Activated T-cell treated with anti-CD3 and anti-CD28 coated beads, Interleukin-2, amount 50 U/mL, for 4 hours (primary cell): ENCODE measurements around the gene NPEPL1. TPM values are rescaled to one million over a fixed set of nuclear protein-coding genes. Genes with fewer than 3 reads are reported as not detected.

Experiments used
- ATAC-seq, 2 donors: fragments of 200-7000 bp; cut with Tn5 transposase; one replicate each; pipeline ENCODE4 v1.10.0; 2021
- DNase-seq: peaks from one replicate; pipeline ENCODE4 v3.0.0-alpha.2; 2020
- H3K27me3 Mint-ChIP-seq: one replicate; pipeline ENCODE4 v1.8.0; 2021; ENCODE audit warnings: low read depth, mixed read lengths
- H3K36me3 Mint-ChIP-seq: one replicate; pipeline ENCODE4 v1.8.0; 2022; ENCODE audit warnings: mixed read lengths; ENCODE audit not compliant: insufficient read depth
- H3K4me1 Mint-ChIP-seq: one replicate; pipeline ENCODE4 v1.8.0; 2021; ENCODE audit warnings: low read depth, mixed read lengths
- H3K4me3 Mint-ChIP-seq: one replicate; pipeline ENCODE4 v1.8.0; 2021; ENCODE audit warnings: mild to moderate bottlenecking, moderate library complexity, mixed read lengths
- H3K9me3 Mint-ChIP-seq: one replicate; pipeline ENCODE4 v1.8.0; 2021; ENCODE audit warnings: mixed read lengths
- total RNA-seq, 3 donors: library from RNA; stranded (reverse); gene quantifications; one replicate each; pipeline ENCODE4 v1.2.1, GENCODE V29; 2021

The NPEPL1 gene
- total RNA-seq, 3 donors from 2014 or later = 11.5 to 17.2 (median 16.4) TPM

DNA sequence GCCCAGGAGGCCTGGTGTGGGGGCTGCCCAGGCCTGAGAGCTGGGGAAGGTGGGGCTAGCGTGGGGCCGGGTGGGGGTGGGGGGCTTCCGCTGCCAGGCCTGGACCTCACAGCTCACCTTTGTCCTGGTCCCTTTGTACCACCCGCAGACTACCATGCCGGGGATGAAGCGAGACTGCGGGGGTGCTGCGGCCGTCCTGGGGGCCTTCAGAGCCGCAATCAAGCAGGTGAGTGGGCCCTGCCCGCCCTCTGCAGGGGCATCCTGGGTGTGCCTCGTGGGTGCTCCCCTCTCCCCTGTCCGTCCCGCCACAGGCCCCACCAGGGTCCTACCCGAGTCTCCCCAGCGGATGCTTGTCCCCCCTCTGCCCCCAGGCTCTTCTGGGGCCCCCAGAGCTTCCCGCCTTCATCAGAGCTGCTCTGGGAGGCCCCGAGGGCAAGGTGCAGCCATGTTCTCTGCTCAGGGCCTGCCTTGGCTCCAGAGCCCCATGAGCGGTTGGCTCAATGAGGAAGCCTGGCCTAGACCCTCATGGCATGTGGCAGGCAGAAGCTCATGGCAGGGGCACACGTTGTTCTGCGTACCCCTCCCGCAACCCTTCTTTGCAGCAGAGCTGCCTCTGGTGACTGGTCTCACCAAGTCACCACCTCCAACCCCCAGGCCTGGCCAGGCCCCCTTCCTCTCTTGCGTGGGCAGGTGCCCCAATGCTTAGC lies 14.5 kb downstream of the NPEPL1 start:
- H3K36me3 Mint-ChIP-seq = peaks cover 14% of the 10 kb centered on the region
- no peaks in the 10 kb centered on the region for H3K27me3 Mint-ChIP-seq
- no peaks in the 10 kb centered on the region for H3K4me1 Mint-ChIP-seq
- H3K4me3 Mint-ChIP-seq = no peak overlapping the region
- ATAC-seq = no peak
- DNase-seq = no peak
- H3K9me3 Mint-ChIP-seq = no peaks in the 10 kb centered on the region

DNA sequence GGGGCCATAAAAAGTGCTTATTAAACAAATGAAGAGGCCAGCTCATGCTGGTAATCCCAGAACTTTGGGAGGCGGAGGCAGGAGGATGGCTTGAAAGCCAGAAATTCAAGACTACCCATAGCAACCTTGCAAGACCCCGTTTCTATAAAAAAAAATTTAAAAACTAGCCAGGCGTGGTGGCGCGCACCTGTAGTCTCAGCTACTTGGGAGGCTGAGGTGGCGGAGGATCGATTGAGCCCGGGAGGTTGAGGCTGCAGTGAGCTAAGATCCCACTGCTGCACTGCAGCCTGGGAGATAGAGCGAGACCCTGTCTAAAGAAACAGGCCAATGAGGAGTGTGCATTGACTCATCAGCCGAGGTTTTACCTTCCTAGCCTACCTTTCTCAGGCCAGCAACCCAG lies 15.2 kb downstream of the NPEPL1 start:
- no peak for DNase-seq
- Mint-ChIP-seq H3K4me3 (no peak overlapping the region), H3K36me3 (peaks cover 8% of the 10 kb centered on the region), H3K4me1 (no peaks in the 10 kb centered on the region), H3K27me3 (no peaks in the 10 kb centered on the region), H3K9me3 (no peaks in the 10 kb centered on the region)
- ATAC-seq = no peak

DNA sequence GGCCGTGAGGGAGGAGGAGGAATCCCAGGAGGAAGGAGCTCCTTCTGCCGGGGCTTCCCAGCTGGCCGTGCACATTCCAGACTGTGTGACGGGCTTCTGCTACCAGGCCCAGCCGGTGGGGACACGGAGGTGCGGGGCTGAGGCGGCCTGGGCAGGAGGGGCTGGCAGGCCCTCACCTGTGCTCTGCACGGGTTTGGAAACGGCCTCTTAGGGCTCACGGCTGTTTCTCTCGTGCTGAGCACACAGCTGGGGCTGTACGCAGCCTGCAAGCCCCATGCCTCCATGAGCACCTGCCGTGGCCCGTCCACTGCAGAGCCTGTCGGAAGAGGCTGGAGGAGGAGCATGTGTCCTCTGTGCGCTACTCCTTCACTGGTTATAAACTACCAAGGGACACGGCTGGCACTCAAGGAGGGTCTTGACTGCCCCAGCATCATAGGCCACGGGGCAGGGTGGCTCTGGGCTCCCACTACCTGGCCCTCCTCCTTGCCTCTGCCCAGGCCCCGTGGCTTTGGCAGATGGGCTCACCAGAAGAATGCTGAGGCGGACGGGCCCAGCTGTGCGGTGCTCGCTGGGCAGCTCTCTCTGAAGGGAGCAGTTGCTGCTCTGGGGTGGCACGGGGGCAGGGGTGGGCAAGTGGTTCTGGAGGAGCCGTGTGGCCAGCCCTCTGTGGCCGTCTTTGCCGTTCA lies 15.8 kb downstream of the NPEPL1 start:
- H3K36me3 Mint-ChIP-seq = peaks cover 4% of the 10 kb centered on the region
- H3K4me3 Mint-ChIP-seq = no peak overlapping the region
- DNase-seq (no peak), ATAC-seq (no peak)
- H3K4me1 Mint-ChIP-seq = no peaks in the 10 kb centered on the region
- H3K9me3 Mint-ChIP-seq = no peaks in the 10 kb centered on the region
- H3K27me3 Mint-ChIP-seq = no peaks in the 10 kb centered on the region

DNA sequence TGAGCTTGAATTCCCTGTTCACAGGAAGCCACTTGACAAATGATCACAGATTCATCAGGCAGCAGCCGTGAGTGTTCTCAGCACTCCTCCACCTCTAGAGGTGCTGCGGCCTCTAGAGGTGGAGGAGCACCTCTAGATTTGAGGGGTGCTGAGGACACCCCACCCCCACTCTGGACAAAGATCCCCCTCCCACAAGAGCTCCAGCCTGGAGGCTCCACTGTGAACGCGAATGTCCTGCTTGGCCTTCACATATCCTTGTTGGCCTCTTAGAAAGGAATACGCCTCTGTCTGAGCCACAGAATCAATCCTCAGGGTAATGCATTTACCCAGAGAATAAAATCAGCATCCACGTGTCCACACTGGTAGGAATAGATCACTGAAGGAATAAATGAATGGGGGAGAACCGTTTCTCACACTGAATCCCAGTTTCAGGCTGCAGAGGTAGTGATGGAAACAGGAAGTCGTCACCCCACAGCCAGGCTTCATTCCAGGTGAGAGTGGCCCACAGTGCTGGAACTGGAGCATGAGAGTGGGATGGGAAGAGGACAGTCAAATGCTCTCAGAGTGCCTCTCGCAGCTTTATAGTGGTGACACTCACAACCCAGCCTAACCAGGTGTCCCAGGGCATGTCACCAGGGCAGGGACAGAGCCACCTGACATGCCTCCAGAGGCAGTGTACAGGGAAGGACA lies 16.6 kb downstream of the NPEPL1 start:
- no peaks in the 10 kb centered on the region for H3K9me3 Mint-ChIP-seq
- no peak for ATAC-seq
- no peaks in the 10 kb centered on the region for H3K27me3 Mint-ChIP-seq
- peaks cover 4% of the 10 kb centered on the region for H3K36me3 Mint-ChIP-seq
- no peak for DNase-seq
- no peaks in the 10 kb centered on the region for H3K4me1 Mint-ChIP-seq
- no peak overlapping the region for H3K4me3 Mint-ChIP-seq

DNA sequence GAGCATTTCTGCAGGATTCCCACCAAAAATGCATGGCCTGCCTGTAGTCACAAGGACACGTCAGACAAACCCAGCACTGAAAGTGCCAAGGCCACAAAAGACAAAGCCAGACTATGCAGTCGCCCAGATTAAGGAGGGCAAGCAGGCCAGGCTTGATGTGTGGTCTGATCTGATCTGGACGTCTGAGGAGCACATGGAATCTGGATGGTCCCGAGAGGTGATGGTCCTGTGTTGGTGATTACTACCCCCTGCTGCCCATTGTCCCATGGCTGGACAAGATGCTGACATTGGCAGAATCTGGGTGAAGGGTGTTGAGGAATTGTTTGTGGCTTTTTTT lies 17.1 kb downstream of the NPEPL1 start:
- Mint-ChIP-seq H3K36me3 (peaks cover 1% of the 10 kb centered on the region), H3K4me3 (no peak overlapping the region), H3K4me1 (no peaks in the 10 kb centered on the region), H3K9me3 (no peaks in the 10 kb centered on the region), H3K27me3 (no peaks in the 10 kb centered on the region)
- ATAC-seq (no peak), DNase-seq (no peak)

DNA sequence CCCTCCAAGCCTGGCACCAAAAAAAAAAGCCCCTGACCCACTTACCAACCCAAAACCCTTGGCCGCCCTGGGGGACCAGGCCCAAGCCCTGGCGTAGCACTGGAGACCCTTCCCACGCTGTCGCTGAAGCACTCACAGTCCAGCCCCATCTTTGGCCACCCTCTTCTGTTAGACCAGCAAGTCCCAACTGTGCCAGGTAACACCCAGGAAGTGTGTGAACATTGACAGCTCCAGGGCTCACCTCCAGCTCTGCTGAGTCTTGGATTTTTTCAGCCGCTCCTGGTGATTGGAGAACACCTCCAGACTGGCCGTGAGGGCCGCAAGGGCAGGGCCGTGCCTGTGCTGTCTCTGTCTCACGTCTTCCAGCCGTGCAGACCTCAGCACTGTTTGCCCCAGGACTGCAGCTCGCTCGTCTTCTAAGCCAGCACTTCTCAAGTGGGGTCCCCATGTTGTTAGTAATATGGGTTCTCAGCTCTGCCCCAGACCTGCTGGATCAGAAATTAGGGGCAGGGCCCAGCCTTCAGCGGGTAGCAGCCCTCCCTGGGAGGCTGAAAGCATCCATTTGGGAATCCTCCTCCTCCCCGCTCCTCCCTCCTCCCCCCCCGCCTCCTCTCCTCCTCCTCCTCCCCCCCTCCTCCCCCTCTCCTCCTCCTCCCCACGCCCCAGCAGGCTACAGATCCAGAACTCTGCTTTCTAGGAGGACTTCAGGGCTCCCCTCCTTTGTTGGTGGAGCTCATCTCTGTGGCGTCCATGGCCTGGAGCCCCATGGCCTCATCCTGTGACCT lies 18.1 kb downstream of the NPEPL1 start:
- Mint-ChIP-seq H3K27me3 (no peaks in the 10 kb centered on the region), H3K4me3 (no peak overlapping the region), H3K36me3 (no peaks in the 10 kb centered on the region), H3K9me3 (no peaks in the 10 kb centered on the region), H3K4me1 (no peaks in the 10 kb centered on the region)
- DNase-seq = no peak
- no peak for ATAC-seq

- Mint-ChIP-seq H3K9me3 (no peaks in the 10 kb centered on the region), H3K4me3 (no peak overlapping the region), H3K27me3 (no peaks in the 10 kb centered on the region), H3K36me3 (no peaks in the 10 kb centered on the region), H3K4me1 (no peaks in the 10 kb centered on the region)
- ATAC-seq (no peak), DNase-seq (no peak)
Measured at GRCh38 chr20:58711266-58712051, 18.9 kb downstream of the NPEPL1 start.

GRCh38 chr20:58712151-58712791 lies 19.7 kb downstream of the NPEPL1 start:
- H3K4me3 Mint-ChIP-seq = no peak overlapping the region
- DNase-seq = no peak
- no peaks in the 10 kb centered on the region for H3K36me3 Mint-ChIP-seq
- no peaks in the 10 kb centered on the region for H3K4me1 Mint-ChIP-seq
- no peak for ATAC-seq
- no peaks in the 10 kb centered on the region for H3K9me3 Mint-ChIP-seq
- H3K27me3 Mint-ChIP-seq = no peaks in the 10 kb centered on the region

DNA sequence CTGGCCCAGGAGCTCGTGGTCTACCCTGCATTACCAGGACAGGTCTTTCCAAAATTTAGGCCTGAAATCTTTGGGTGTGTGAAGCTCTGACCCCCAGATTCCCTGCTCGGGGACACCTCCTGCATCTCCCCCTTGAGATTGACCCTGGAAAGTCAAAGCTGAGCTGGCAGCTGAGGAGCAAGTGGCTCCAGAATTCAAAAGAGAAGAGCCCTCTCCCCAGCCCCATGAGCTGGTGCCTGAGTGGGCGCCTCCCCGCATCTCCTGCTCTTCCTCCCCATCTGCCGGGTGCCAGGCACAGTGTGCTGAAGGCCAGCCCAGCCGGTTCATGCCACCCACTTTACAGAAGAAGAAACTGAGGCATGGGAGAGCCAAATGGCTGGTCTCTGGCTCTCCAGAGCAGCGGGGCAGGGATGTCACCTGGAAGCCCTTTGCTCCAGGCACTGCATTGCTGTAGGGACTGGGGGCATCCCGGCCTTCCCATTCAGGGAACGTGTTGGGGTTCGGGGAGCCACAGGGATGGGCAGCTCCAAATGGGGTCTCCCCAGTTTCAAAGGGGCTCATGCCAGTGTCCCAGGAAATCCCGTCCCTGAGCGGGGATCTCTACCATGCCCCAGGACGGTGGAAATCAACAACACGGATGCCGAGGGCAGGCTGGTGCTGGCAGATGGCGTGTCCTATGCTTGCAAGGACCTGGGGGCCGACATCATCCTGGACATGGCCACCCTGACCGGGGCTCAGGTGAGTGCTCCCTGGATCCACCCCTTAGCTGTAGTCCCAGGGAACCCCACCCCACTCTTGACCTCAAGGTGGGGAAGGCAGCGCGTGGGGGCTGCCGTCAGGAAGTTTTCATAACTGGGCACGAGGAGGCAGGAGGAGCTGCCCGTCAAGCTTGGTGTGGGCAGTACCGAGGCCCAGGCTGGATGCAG lies 20.5 kb downstream of the NPEPL1 start:
- no peak overlapping the region for H3K4me3 Mint-ChIP-seq
- DNase-seq = no peak

GRCh38 chr20:58713801-58714339 lies 21.3 kb downstream of the NPEPL1 start:
- Mint-ChIP-seq H3K36me3 (no peaks in the 10 kb centered on the region), H3K4me3 (no peak overlapping the region), H3K9me3 (no peaks in the 10 kb centered on the region), H3K27me3 (no peaks in the 10 kb centered on the region), H3K4me1 (no peaks in the 10 kb centered on the region)
- ATAC-seq (no peak), DNase-seq (no peak)

More for the DNA sequence above, 20.5 kb downstream of the NPEPL1 start:
- Mint-ChIP-seq H3K36me3 (no peaks in the 10 kb centered on the region), H3K4me1 (no peaks in the 10 kb centered on the region), H3K9me3 (no peaks in the 10 kb centered on the region), H3K27me3 (no peaks in the 10 kb centered on the region)
- no peak for ATAC-seq

GRCh38 chr20:58714340-58714922 lies 21.8 kb downstream of the NPEPL1 start:
- Mint-ChIP-seq H3K27me3 (no peaks in the 10 kb centered on the region), H3K4me3 (no peak overlapping the region), H3K9me3 (no peaks in the 10 kb centered on the region), H3K36me3 (no peaks in the 10 kb centered on the region), H3K4me1 (no peaks in the 10 kb centered on the region)
- no peak for ATAC-seq
- no peak for DNase-seq

- DNase-seq = no peak
- Mint-ChIP-seq H3K4me1 (no peaks in the 10 kb centered on the region), H3K4me3 (no peak overlapping the region), H3K36me3 (no peaks in the 10 kb centered on the region), H3K27me3 (no peaks in the 10 kb centered on the region), H3K9me3 (no peaks in the 10 kb centered on the region)
- ATAC-seq = no peak
Measured at GRCh38 chr20:58714923-58715351, 22.3 kb downstream of the NPEPL1 start.
